HG02870 (cell line): Measurements from ENCODE around the gene ABTB2.

Source experiments
- ATAC-seq: cut with Tn5 transposase; IDR thresholded peaks from one replicate; pipeline ENCODE4 v1.9.1; 2021; ENCODE audit warnings: mild to moderate bottlenecking, moderate library complexity; ENCODE audit not compliant: unreplicated experiment

ABTB2 gene

GRCh38 chr11:34344410-34344767 is 13.4 kb downstream of the ABTB2 start:
- no peak for ATAC-seq

GRCh38 chr11:34343686-34344085 is 14.1 kb downstream of the ABTB2 start:
- ATAC-seq, result no peak

GRCh38 chr11:34343153-34343552 is 14.7 kb downstream of the ABTB2 start:
- ATAC-seq, result no peak

GRCh38 chr11:34341931-34342533 is 15.8 kb downstream of the ABTB2 start:
- no peak for ATAC-seq

GRCh38 chr11:34341096-34341495 is 16.7 kb downstream of the ABTB2 start:
- ATAC-seq, result no peak

- ATAC-seq, result no peak
Measured at GRCh38 chr11:34340653-34341052, 17.2 kb downstream of the ABTB2 start.

GRCh38 chr11:34339149-34340064 is 18.4 kb downstream of the ABTB2 start:
- ATAC-seq, result no peak

GRCh38 chr11:34337016-34337415 is 20.8 kb downstream of the ABTB2 start:
- no peak for ATAC-seq

GRCh38 chr11:34335801-34336200 is 22.0 kb downstream of the ABTB2 start:
- no peak for ATAC-seq

GRCh38 chr11:34335331-34335730 is 22.5 kb downstream of the ABTB2 start:
- ATAC-seq, result peak; percentile 41

- ATAC-seq, result no peak
Measured at GRCh38 chr11:34333787-34334186, 24.0 kb downstream of the ABTB2 start.

- ATAC-seq, result no peak
Measured at GRCh38 chr11:34332524-34332923, 25.3 kb downstream of the ABTB2 start.

- ATAC-seq, result no peak
Measured at GRCh38 chr11:34331736-34332135, 26.1 kb downstream of the ABTB2 start.

GRCh38 chr11:34331329-34331728 is 26.5 kb downstream of the ABTB2 start:
- ATAC-seq, result no peak

GRCh38 chr11:34330653-34331052 is 27.2 kb downstream of the ABTB2 start:
- ATAC-seq, result no peak

- ATAC-seq, result no peak
Measured at GRCh38 chr11:34329876-34330275, 27.9 kb downstream of the ABTB2 start.

GRCh38 chr11:34328632-34328910 is 29.2 kb downstream of the ABTB2 start:
- ATAC-seq, result no peak

GRCh38 chr11:34327804-34328631 is 29.8 kb downstream of the ABTB2 start:
- no peak for ATAC-seq

- ATAC-seq, result no peak
Measured at GRCh38 chr11:34324466-34324865, 33.3 kb downstream of the ABTB2 start.

- ATAC-seq, result no peak
Measured at GRCh38 chr11:34323601-34324000, 34.2 kb downstream of the ABTB2 start.

- ATAC-seq, result no peak
Measured at GRCh38 chr11:34318111-34319037, 39.4 kb downstream of the ABTB2 start.
